Heart left ventricle (tissue), 16 donors: ENCODE measurements around the gene KCNJ12. TPM values are rescaled to one million over a fixed set of nuclear protein-coding genes. Genes with fewer than 3 reads are reported as not detected.
A peak's percentile ranks its signal among the peaks of the same experiment; 100 is the strongest.

Source experiments
- ATAC-seq, 4 donors: fragments of 200-7000 bp; cut with Tn5 transposase; one replicate each; pipeline ENCODE4 v1.9.1; 2020 to 2022; ENCODE audit warnings: moderate library complexity in 4 of 4, mild to moderate bottlenecking in 3 of 4, moderate number of reproducible peaks in 1 of 4
- DNase-seq, 5 donors: peaks; one replicate each; pipeline ENCODE4 v3.0.0-alpha.2; 2020
- H3K27ac ChIP-seq, 12 donors: fragments of 200-600 bp; sonication (generic) in 4 of 12; one replicate each; pipeline versions ENCODE4 v1.5.0 to v1.8.0; 2016 to 2022; ENCODE audit warnings: mild to moderate bottlenecking in 2 of 12
- H3K27me3 ChIP-seq, 9 donors: fragments of 200-600 bp; sonication (generic) in 2 of 9; one replicate each; pipeline versions ENCODE4 v1.5.1 to v1.8.0; 2016 to 2022; ENCODE audit warnings: mild to moderate bottlenecking in 3 of 9
- H3K36me3 ChIP-seq, 9 donors: fragments of 200-600 bp; sonication (generic) in 2 of 9; one replicate each; pipeline versions ENCODE4 v1.5.0 to v1.8.0; 2018 to 2022; ENCODE audit warnings: mild to moderate bottlenecking in 2 of 9
- H3K4me1 ChIP-seq, 12 donors: fragments of 200-600 bp; sonication (generic) in 4 of 12; one replicate each; pipeline versions ENCODE4 v1.5.0 to v1.8.0; 2016 to 2022; ENCODE audit warnings: mild to moderate bottlenecking in 3 of 12
- H3K4me3 ChIP-seq, 12 donors: fragments of 200-600 bp; sonication (generic) in 4 of 12; one replicate each; pipeline versions ENCODE4 v1.5.0 to v1.8.0; 2017 to 2022; ENCODE audit warnings: mild to moderate bottlenecking in 9 of 12, moderate library complexity in 4 of 12
- H3K9me3 ChIP-seq, 12 donors: fragments of 200-600 bp; sonication (generic) in 4 of 12; one replicate each; pipeline versions ENCODE4 v1.5.0 to v1.8.0; 2016 to 2022; ENCODE audit warnings: mild to moderate bottlenecking in 1 of 12
- POLR2A ChIP-seq, 2 donors: fragments of 450-650 bp; IDR thresholded peaks; one replicate each; pipeline ENCODE4 v1.6.1; 2017; ENCODE audit warnings: antibody characterized with exemption in 2 of 2, mild to moderate bottlenecking in 2 of 2, moderate library complexity in 2 of 2
- WGBS, 4 donors: extraction: QIAGEN DNeasy Blood & Tissue Kit in 2 of 4; methylation state at CpG; one replicate each; pipeline versions ENCODE4 v1.1.5 to v1.1.7; 2013 to 2018; 5-methylcytosine and 5-hydroxymethylcytosine counted together
- intact Hi-C, 10 donors: fragments of 100-400 bp; cut with DNase I; formaldehyde crosslinking; loops; one replicate each; pipeline versions ENCODE4 v1.11.1 to v1.14.2; 2022
- polyA plus RNA-seq, 2 donors: library from polyadenylated mRNA; stranded (reverse); fragments of 200-250 nt; gene quantifications; one replicate each; pipeline ENCODE4 v1.2.3, GENCODE V29; 2013
- total RNA-seq, 9 donors: library from RNA; depleted of rRNA in 2 of 9; stranded (reverse); fragments of >200 nt in 2 of 9; fragmentation: NEBNext Ultra II Directional in 3 of 9; extraction: Animal tissue kit (Norgen Biotek cat#: 25700) in 3 of 9; gene quantifications; one replicate each; pipeline versions ENCODE4 v1.1.0 to v1.2.4, GENCODE V29; 2016 to 2023
- TF ChIP-seq, protein P1 (sequence below), 12 donors: fragments of 200-600 bp; sonication (generic) in 4 of 12; IDR thresholded peaks; one replicate each; pipeline versions ENCODE4 v1.5.0 to v1.8.0; 2018 to 2022; ENCODE audit warnings: antibody characterized with exemption in 12 of 12, mild to moderate bottlenecking in 5 of 12
- donor health status: ischemic (EF 13 %, LVEDD 7.1; RV severe dilation, severe dysfunction).
- donor health status: healthy with polysubstance abuse.
- donor health status: DM: no; HTN: yes; CAD: no.
- donor health status: DM: no; HTN: no; CAD: no.
- donor health status: ischemic (EF 25% LVEDD 6.9; RV normal size, moderate dysfunction).
- donor health status: ischemic (EF 25% LVEDD 5.7; RV mildly dilated, moderate dysfunction).
- donor health status: healthy.
- donor health status: DM: yes; HTN: yes; CAD: no.
- donor health status: ischemic (EF 35%, LVEDD 5.7; RV mildly dilated, moderate dysfunction).
- donor health status: nonischemic (EF 11% LVEDD 7.7; RV severe dilation, severe dysfunction).
- donor health status: DM: yes; HTN: yes; CAD: no.
- donor health status: PGD.
- donor health status: ischemic (EF 29% LVEDD 5.4; RV normal size, mild dysfunction).
- donor health status: nonischemic (EF 23%, LVEDD 6.1; RV moderate dilation, normal function).

The KCNJ12 gene
- total and polyA plus RNA-seq, 11 donors, result 6.6 to 24.2 (median 9.0) TPM

- Histone ChIP-seq H3K9me3 (no peaks in the 10 kb centered on the region), H3K27ac (peak overlapping the region; percentile 7 to 97 (median 82)), H3K27me3 (no peaks in the 10 kb centered on the region), H3K36me3 (no peaks in the 10 kb centered on the region), H3K4me1 (peaks cover 3 to 41% (median 16%) of the 10 kb centered on the region in 12 donors), H3K4me3 (no peak overlapping the region)
- ATAC-seq, result no peak
- 70 to 84% (median 78%) methylated on average over 5 of the region's 5 CpGs for WGBS, 4 donors
- DNase-seq, result no peak
- intact Hi-C loops, result no loop called here
- TF ChIP-seq, protein P1, sequence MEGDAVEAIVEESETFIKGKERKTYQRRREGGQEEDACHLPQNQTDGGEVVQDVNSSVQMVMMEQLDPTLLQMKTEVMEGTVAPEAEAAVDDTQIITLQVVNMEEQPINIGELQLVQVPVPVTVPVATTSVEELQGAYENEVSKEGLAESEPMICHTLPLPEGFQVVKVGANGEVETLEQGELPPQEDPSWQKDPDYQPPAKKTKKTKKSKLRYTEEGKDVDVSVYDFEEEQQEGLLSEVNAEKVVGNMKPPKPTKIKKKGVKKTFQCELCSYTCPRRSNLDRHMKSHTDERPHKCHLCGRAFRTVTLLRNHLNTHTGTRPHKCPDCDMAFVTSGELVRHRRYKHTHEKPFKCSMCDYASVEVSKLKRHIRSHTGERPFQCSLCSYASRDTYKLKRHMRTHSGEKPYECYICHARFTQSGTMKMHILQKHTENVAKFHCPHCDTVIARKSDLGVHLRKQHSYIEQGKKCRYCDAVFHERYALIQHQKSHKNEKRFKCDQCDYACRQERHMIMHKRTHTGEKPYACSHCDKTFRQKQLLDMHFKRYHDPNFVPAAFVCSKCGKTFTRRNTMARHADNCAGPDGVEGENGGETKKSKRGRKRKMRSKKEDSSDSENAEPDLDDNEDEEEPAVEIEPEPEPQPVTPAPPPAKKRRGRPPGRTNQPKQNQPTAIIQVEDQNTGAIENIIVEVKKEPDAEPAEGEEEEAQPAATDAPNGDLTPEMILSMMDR (IDR thresholded peaks at IDR 0.05), result no peak
- TF ChIP-seq POLR2A (IDR thresholded peaks at IDR 0.05), result no peak
Measured at GRCh38 chr17:21369395-21369794, 6.8 kb upstream of the KCNJ12 start.

GRCh38 chr17:21370430-21370829, 5.7 kb upstream of the KCNJ12 start:
- no peaks in the 10 kb centered on the region for H3K27me3 ChIP-seq

GRCh38 chr17:21371511-21372081, 4.6 kb upstream of the KCNJ12 start:
- intact Hi-C loops, result loop anchor here in 2 of 10 donors (2.0 to 10.0 kb wide), 2 partner anchors 51 to 57 kb away; no protein-coding TSS in a partner anchor
- TF ChIP-seq, protein P1 (IDR thresholded peaks at IDR 0.05), result no peak

More at GRCh38 chr17:21370430-21370829, 5.7 kb upstream of the KCNJ12 start:
- TF ChIP-seq, protein P1 (IDR thresholded peaks at IDR 0.05), result no peak
- no peak for TF ChIP-seq POLR2A (IDR thresholded peaks at IDR 0.05)
- DNase-seq, result peak; percentile 80 to 92 (median 85)
- Histone ChIP-seq H3K4me1 (peaks cover 3 to 46% (median 16%) of the 10 kb centered on the region in 12 donors), H3K36me3 (no peaks in the 10 kb centered on the region), H3K9me3 (no peaks in the 10 kb centered on the region), H3K4me3 (no peak overlapping the region), H3K27ac (peak overlapping the region; percentile 7 to 97 (median 82))
- WGBS, 4 donors, result 6 to 25% (median 20%) methylated on average over 6 of the region's 6 CpGs
- intact Hi-C loops, result loop anchor here in 1 of 10 donors (10.0 kb wide), 1 partner anchor 56 kb away; no protein-coding TSS in a partner anchor
- peak; percentile 95 to 98 (median 96) for ATAC-seq

GRCh38 chr17:21372256-21372954, 3.8 kb upstream of the KCNJ12 start:
- H3K27me3 ChIP-seq, result peaks cover 0 to 17% (median 0%) of the 10 kb centered on the region in 9 donors
- H3K4me3 ChIP-seq, result no peak overlapping the region
- peak overlapping the region in 1 of 12 donors; percentile 78 for H3K27ac ChIP-seq
- DNase-seq (no peak), ATAC-seq (no peak)
- intact Hi-C loops, result loop anchor here in 2 of 10 donors (2.0 to 10.0 kb wide), 2 partner anchors 52 to 58 kb away; no protein-coding TSS in a partner anchor
- H3K9me3 ChIP-seq, result no peaks in the 10 kb centered on the region
- H3K4me1 ChIP-seq, result peaks cover 3 to 60% (median 24%) of the 10 kb centered on the region in 12 donors
- WGBS, 4 donors, result 87 to 95% (median 89%) methylated on average over 15 to 16 of the region's 16 CpGs
- no peaks in the 10 kb centered on the region for H3K36me3 ChIP-seq
- TF ChIP-seq POLR2A (IDR thresholded peaks at IDR 0.05), result no peak
- TF ChIP-seq, protein P1 (IDR thresholded peaks at IDR 0.05), result no peak

More at GRCh38 chr17:21371511-21372081, 4.6 kb upstream of the KCNJ12 start:
- WGBS, 4 donors, result 65 to 79% (median 75%) methylated on average over 10 to 17 of the region's 17 CpGs
- no peaks in the 10 kb centered on the region for H3K36me3 ChIP-seq
- peaks cover 0 to 9% (median 0%) of the 10 kb centered on the region in 9 donors for H3K27me3 ChIP-seq
- no peak overlapping the region for H3K4me3 ChIP-seq
- DNase-seq (no peak), ATAC-seq (no peak)
- peak overlapping the region in 8 of 12 donors; percentile 71 to 97 (median 87) for H3K27ac ChIP-seq
- H3K9me3 ChIP-seq, result no peaks in the 10 kb centered on the region
- H3K4me1 ChIP-seq, result peaks cover 3 to 52% (median 18%) of the 10 kb centered on the region in 12 donors
